ENCODE measurements around the gene MRPS23.

- TF ChIP-seq POLR2A (IDR thresholded peaks at IDR 0.05; ENCODE audit: low read depth, low read length) (no peak), POLR2AphosphoS5 (IDR thresholded peaks at IDR 0.05; ENCODE audit: low read depth, low read length) (no peak)
Observed at GRCh38 chr17:57866723-57867122, 16.9 kb upstream of the MRPS23 start.
